DOHH2 (cell line): ENCODE data around the gene FBLN2.

Source experiments
- EZH2phosphoT487 ChIP-seq: fragments of 200-600 bp; sonication (generic); IDR thresholded peaks from 2 replicates; pipeline ENCODE4 v1.6.1; 2017; ENCODE audit warnings: borderline replicate concordance, mild to moderate bottlenecking, antibody characterized with exemption, low read length, moderate library complexity, mixed read lengths
- TF ChIP-seq, protein P1 (sequence below): fragments of 200-600 bp; sonication (generic); IDR thresholded peaks from one replicate; pipeline ENCODE4 v1.5.1; 2014; ENCODE audit warnings: antibody characterized with exemption, mild to moderate bottlenecking, low read depth, low read length; ENCODE audit not compliant: poor library complexity, severe bottlenecking

DNA sequence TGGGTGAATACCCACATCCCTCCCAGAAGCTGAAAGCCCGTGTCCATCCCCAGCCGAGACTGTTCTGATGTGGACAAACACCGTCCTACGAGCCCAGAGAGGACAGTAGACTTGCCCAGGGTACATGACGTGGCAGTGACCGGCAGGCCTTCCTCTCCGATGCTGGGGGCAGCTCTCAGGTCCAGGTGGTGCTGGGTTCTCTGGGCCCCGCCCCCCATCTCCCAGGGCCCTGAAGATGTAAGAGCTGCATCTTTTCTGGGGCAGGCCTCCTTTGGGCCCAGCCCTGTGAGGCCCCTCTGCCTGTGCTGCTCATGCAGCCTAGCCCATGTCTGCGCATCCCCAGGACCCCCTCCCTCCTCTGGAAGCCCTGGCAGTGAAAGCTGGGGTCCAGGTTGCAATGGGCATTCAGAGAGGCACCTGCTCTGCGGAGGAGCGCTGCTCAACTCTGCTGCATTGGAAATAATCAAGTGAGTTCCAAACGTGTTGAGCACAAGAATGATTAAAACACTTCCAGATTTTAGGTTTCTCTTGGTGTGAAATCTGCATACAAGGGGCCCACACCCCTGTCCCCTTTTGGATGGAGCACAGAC, 71.9 kb downstream of the FBLN2 start:
- TF ChIP-seq, protein P1, sequence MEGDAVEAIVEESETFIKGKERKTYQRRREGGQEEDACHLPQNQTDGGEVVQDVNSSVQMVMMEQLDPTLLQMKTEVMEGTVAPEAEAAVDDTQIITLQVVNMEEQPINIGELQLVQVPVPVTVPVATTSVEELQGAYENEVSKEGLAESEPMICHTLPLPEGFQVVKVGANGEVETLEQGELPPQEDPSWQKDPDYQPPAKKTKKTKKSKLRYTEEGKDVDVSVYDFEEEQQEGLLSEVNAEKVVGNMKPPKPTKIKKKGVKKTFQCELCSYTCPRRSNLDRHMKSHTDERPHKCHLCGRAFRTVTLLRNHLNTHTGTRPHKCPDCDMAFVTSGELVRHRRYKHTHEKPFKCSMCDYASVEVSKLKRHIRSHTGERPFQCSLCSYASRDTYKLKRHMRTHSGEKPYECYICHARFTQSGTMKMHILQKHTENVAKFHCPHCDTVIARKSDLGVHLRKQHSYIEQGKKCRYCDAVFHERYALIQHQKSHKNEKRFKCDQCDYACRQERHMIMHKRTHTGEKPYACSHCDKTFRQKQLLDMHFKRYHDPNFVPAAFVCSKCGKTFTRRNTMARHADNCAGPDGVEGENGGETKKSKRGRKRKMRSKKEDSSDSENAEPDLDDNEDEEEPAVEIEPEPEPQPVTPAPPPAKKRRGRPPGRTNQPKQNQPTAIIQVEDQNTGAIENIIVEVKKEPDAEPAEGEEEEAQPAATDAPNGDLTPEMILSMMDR: no peak
- no peak for TF ChIP-seq EZH2phosphoT487
